MM.1S (cell line): ENCODE data around the gene MRPL28.

Experiments used
- DNase-seq: peaks from one replicate; pipeline ENCODE4 v3.0.0-alpha.2; 2015
- H2AFZ ChIP-seq: fragments of 300-600 bp; sonication (generic); 2 replicates; pipeline ENCODE4 v1.6.0; 2016; ENCODE audit warnings: antibody characterized with exemption, low read length
- H3F3A ChIP-seq: fragments of 300-600 bp; sonication (generic); 2 replicates; pipeline ENCODE4 v1.6.1; 2016; ENCODE audit warnings: mild to moderate bottlenecking, antibody characterized with exemption, low read length, moderate library complexity, mixed read lengths; ENCODE audit not compliant: insufficient read depth
- H3K27ac ChIP-seq: fragments of 300-600 bp; sonication (generic); 2 replicates; pipeline ENCODE4 v1.5.1; 2016; ENCODE audit warnings: mild to moderate bottlenecking, low read length
- H3K27me3 ChIP-seq: fragments of 300-600 bp; sonication (generic); replicated peaks from 2 replicates; pipeline ENCODE4 v1.6.0; 2016; ENCODE audit warnings: low read length; ENCODE audit not compliant: insufficient read depth
- H3K36me3 ChIP-seq: fragments of 300-600 bp; sonication (generic); replicated peaks from 2 replicates; pipeline ENCODE4 v1.6.1; 2016; ENCODE audit warnings: mild to moderate bottlenecking, low read length, mixed read lengths; ENCODE audit not compliant: insufficient read depth
- H3K4me1 ChIP-seq: fragments of 300-600 bp; sonication (generic); 2 replicates; pipeline ENCODE4 v1.6.1; 2016; ENCODE audit warnings: low read length, mixed read lengths
- H3K4me2 ChIP-seq: fragments of 300-600 bp; sonication (generic); 2 replicates; pipeline ENCODE4 v1.6.0; 2016; ENCODE audit warnings: low read depth, low read length
- H3K4me3 ChIP-seq: fragments of 300-600 bp; sonication (generic); 2 replicates; pipeline ENCODE4 v1.5.1; 2016; ENCODE audit warnings: low read length, mixed read lengths
- H3K79me2 ChIP-seq: fragments of 300-600 bp; sonication (generic); 2 replicates; pipeline ENCODE4 v1.6.1; 2016; ENCODE audit warnings: mixed run types, low read length, mixed read lengths
- H3K9ac ChIP-seq: fragments of 300-600 bp; sonication (generic); 2 replicates; pipeline ENCODE4 v1.6.1; 2016; ENCODE audit warnings: low read length, mixed read lengths
- H3K9me2 ChIP-seq: fragments of 300-600 bp; sonication (generic); replicated peaks from 2 replicates; pipeline ENCODE4 v1.6.1; 2016; ENCODE audit warnings: mild to moderate bottlenecking, low read length, mixed read lengths; ENCODE audit not compliant: insufficient read depth
- H3K9me3 ChIP-seq: fragments of 300-600 bp; sonication (generic); replicated peaks from 2 replicates; pipeline ENCODE4 v1.6.1; 2016; ENCODE audit warnings: mild to moderate bottlenecking, low read length, mixed read lengths; ENCODE audit not compliant: insufficient read depth
- H4K20me1 ChIP-seq: fragments of 300-600 bp; sonication (generic); 2 replicates; pipeline ENCODE4 v1.6.1; 2016; ENCODE audit warnings: mild to moderate bottlenecking, low read length, moderate library complexity, mixed read lengths; ENCODE audit not compliant: insufficient read depth
- EZH2 ChIP-seq: fragments of 300-600 bp; sonication (generic); optimal IDR thresholded peaks from 2 replicates; pipeline ENCODE3; 2017; ENCODE audit warnings: low read depth, mild to moderate bottlenecking, antibody characterized with exemption, low read length, mixed read lengths
- EZH2phosphoT487 ChIP-seq: fragments of 300-600 bp; sonication (generic); IDR thresholded peaks from 2 replicates; pipeline ENCODE4 v1.6.1; 2018; ENCODE audit warnings: antibody characterized with exemption, low read length
- TF ChIP-seq, protein P1 (sequence below): fragments of 300-600 bp; sonication (generic); IDR thresholded peaks from 2 replicates; pipeline ENCODE4 v1.5.1; 2016; ENCODE audit warnings: antibody characterized with exemption, low read length, mixed read lengths

MRPL28 gene

DNA sequence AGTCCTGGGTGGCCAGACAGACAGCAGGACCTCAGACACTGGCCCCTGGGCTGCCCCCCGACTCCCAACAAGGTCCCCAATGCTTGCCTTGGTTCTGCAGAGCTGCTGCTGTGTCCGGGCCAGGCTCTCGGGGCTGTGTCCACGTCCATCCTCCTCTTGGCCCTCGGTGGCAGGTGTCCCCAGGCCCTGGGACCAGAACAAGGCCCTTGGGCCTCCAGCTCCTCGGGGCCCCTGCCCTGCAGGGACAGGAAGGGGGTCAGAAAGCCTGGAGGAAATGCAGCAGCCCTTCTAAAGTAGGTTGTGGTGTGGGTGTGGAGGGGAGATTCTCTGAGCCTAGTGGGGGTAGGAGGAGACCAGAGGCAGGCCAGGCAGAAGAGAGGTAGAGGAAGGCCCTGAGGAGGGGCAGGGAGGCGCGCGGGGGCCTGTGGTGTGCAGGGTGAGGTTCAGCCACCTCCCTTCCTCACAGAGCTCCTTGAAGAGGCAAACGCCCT, 15.3 kb downstream of the MRPL28 start:
- H3K79me2 ChIP-seq: peaks cover 20% of the 10 kb centered on the region
- no peaks in the 10 kb centered on the region; the same call in 1 of the 2 replicates for H3K27me3 ChIP-seq
- H3K9me3 ChIP-seq: no peaks in the 10 kb centered on the region
- no peaks in the 10 kb centered on the region for H4K20me1 ChIP-seq
- TF ChIP-seq EZH2phosphoT487 (no peak), EZH2 (no peak)
- TF ChIP-seq, protein P1, sequence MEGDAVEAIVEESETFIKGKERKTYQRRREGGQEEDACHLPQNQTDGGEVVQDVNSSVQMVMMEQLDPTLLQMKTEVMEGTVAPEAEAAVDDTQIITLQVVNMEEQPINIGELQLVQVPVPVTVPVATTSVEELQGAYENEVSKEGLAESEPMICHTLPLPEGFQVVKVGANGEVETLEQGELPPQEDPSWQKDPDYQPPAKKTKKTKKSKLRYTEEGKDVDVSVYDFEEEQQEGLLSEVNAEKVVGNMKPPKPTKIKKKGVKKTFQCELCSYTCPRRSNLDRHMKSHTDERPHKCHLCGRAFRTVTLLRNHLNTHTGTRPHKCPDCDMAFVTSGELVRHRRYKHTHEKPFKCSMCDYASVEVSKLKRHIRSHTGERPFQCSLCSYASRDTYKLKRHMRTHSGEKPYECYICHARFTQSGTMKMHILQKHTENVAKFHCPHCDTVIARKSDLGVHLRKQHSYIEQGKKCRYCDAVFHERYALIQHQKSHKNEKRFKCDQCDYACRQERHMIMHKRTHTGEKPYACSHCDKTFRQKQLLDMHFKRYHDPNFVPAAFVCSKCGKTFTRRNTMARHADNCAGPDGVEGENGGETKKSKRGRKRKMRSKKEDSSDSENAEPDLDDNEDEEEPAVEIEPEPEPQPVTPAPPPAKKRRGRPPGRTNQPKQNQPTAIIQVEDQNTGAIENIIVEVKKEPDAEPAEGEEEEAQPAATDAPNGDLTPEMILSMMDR: no peak
- no peak overlapping the region for H3K9ac ChIP-seq
- no peak overlapping the region for H3K4me3 ChIP-seq
- DNase-seq: no peak
- H3K27ac ChIP-seq: no peak overlapping the region
- H3K9me2 ChIP-seq: no peaks in the 10 kb centered on the region
- no peaks in the 10 kb centered on the region for H3F3A ChIP-seq
- no peak overlapping the region for H3K4me2 ChIP-seq
- no peak overlapping the region for H2AFZ ChIP-seq
- H3K4me1 ChIP-seq: no peaks in the 10 kb centered on the region; the same call in 1 of the 2 replicates
- H3K36me3 ChIP-seq: 0 out of 2 replicates have a peak, but pooled peaks cover 4% of the 10 kb centered on the region

DNA sequence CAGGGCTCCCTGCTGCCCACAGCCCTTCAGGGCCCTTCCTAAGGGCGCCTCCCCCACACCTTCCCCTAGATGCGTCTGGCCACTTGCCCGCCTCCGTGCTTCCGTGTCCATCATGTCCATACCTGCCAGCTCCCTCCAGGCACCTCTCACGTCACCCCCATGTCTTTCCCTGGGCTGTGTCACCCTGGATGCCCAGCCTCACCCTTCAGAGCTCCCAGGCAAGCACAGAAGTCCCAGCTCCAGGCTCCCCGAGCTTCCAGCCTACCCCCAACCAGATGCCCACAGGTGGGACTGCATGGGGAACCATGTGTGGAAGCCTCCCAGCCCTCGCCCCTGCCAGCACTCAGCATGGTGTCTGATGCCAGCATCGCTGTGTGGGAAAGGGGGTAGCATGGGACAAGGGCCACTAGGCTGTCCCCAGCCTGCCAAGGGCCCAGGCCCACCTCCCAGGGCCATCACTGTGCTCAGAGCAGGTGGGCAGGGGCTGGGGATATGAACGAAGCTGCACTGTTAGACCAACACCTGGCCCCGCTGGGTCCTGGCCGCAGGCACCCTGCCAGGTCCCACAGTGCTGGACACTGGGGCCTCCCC, 16.0 kb downstream of the MRPL28 start:
- Histone ChIP-seq H3K4me1 (no peaks in the 10 kb centered on the region; the same call in 1 of the 2 replicates), H2AFZ (no peak overlapping the region), H3K9me2 (no peaks in the 10 kb centered on the region), H3K79me2 (peaks cover 26% of the 10 kb centered on the region), H4K20me1 (no peaks in the 10 kb centered on the region), H3K9ac (no peak overlapping the region), H3K27ac (no peak overlapping the region), H3K4me3 (no peak overlapping the region), H3K4me2 (no peak overlapping the region), H3K27me3 (no peaks in the 10 kb centered on the region; the same call in 1 of the 2 replicates), H3F3A (no peaks in the 10 kb centered on the region), H3K36me3 (0 out of 2 replicates have a peak, but pooled peaks cover 4% of the 10 kb centered on the region), H3K9me3 (no peaks in the 10 kb centered on the region)
- no peak for TF ChIP-seq EZH2phosphoT487
- TF ChIP-seq, protein P1: no peak
- no peak for TF ChIP-seq EZH2
- DNase-seq: no peak

DNA sequence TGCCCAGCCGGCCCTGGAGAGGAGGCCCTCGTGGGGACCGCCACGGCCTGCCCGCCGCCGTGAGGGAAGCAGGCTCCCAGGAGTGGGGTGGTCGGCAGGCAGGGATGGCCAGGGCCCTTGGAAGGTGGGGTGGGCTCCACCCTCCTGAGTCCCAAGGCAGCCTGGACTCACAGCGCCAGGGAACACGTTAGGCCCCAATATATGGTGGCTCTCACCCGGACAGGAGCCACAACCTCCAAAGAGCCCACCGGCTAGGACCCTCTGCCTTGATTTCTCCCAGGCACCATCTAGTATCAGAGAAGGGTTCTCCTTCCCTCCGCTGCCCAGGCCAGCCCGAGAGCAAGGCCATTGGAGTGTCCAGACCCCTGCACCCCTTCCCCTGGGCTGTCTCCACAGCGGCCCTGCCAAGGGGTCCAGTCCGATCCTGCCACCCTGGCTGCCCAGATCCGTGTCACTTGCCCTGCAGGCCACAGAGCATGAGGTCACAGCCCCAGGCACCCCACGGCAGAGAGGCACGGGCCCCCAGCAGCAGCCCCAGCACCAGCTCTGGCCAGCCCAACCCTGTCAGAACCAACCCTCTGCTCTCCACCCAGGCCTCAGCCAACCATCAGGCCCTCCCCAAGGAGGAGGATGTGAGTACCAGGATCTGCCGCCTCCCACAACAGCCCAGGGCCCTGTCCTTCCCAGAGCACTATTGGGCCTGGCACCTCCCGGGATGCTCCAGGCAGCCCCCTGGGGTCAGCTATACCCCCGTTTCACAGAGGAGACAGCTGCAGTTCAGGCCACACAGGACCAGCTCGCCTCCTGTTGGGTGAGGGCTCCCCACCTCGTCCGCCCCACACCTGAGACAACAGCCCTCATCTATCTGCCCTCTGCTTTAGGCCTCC, 16.7 kb downstream of the MRPL28 start:
- H3K9me2 ChIP-seq: no peaks in the 10 kb centered on the region
- TF ChIP-seq EZH2phosphoT487 (no peak), EZH2 (no peak)
- TF ChIP-seq, protein P1: no peak
- H3K27ac ChIP-seq: no peak overlapping the region
- no peaks in the 10 kb centered on the region for H4K20me1 ChIP-seq
- no peaks in the 10 kb centered on the region for H3K9me3 ChIP-seq
- DNase-seq: no peak
- no peaks in the 10 kb centered on the region for H3F3A ChIP-seq
- H3K4me3 ChIP-seq: peak overlapping the region; percentile 34; the same call in 1 of the 2 replicates
- peaks cover 32% of the 10 kb centered on the region for H3K79me2 ChIP-seq
- H3K27me3 ChIP-seq: no peaks in the 10 kb centered on the region; the same call in 1 of the 2 replicates
- H2AFZ ChIP-seq: peak overlapping the region; percentile 44; the same call in 1 of the 2 replicates
- no peak overlapping the region for H3K9ac ChIP-seq
- 0 out of 2 replicates have a peak, but pooled peaks cover 4% of the 10 kb centered on the region for H3K36me3 ChIP-seq
- H3K4me2 ChIP-seq: peak overlapping the region; percentile 36; the same call in 1 of the 2 replicates
- H3K4me1 ChIP-seq: no peaks in the 10 kb centered on the region; the same call in 1 of the 2 replicates
